ENCODE measurements around the gene RFPL4AL1.
"Not testable (repeated sequence)": the region's sequence is repeated elsewhere in the genome, so short reads cannot be mapped to it uniquely, and the experiment has no call there.

The RFPL4AL1 gene

DNA sequence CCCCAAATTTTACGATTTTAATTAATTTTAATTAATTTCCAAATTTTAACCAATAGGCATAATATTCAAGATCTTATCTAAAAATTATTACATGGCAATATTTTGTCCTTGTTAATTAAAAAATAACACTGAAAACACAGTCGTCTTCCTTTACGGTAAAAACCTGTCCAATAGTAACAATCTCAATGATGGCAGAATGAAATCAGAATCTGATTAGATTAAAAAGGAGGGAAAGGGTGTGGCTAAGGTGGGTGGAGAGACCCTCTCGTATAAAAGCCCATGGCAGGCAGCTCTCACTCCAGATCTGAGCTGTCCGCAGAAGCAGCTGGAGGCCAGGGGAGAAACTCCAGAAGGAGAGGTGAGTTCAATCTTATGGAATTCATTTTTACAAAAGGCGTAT lies at the start of gene RFPL4AL1:
RFPL4AL1 (plus strand) TSS at position 301 of the 400 bp plus-strand sequence. CDS start 2,687 bp downstream, outside the sequence.
- H3K4me2 ChIP-seq (ENCODE audit: low read length); H2AFZ ChIP-seq (ENCODE audit: low read depth, low read length); H3K27me3 ChIP-seq (ENCODE audit: low read depth, low read length); H3K9me3 ChIP-seq (ENCODE audit: insufficient read depth, low read length); H3K36me3 ChIP-seq (replicated peaks; ENCODE audit: low read depth, low read length); H3K79me2 ChIP-seq (ENCODE audit: low read length); H3K27ac ChIP-seq (ENCODE audit: low read length); H3K9ac ChIP-seq (ENCODE audit: low read length); H4K20me1 ChIP-seq (ENCODE audit: insufficient read depth, low read length); H3K4me1 ChIP-seq (ENCODE audit: low read length); H3K4me3 ChIP-seq (ENCODE audit: low read length): not testable (repeated sequence)

DNA sequence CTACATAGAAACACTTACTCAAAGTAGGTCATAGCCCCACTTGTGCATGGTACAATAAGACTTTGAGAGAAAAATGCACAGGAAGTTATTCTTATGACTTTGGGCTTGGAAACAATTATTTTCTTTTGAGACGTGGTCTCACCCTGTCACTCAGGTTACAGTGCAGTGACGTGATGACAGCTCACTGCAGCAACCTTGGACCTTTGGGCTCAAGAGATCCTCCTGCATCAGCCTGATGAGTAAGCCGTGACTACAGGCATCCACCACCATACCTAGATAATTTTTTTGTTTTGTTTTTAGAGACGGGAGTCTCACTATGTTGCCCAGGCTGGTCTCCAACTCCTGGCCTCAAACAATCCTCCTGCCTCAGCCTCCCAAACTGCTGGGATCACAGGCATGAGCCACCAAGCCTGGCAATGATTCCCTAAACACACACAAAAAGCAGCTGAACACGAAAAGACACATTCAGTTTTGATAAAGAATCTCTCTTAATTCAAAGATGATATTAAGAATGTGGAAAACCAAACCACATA lies 48.6 kb upstream of the RFPL4AL1 start:
- no peaks in the 10 kb centered on the region for H3K9me3 ChIP-seq (ENCODE audit: insufficient read depth, low read length)
- H3K27me3 ChIP-seq (ENCODE audit: low read depth, low read length) = peaks cover 11% of the 10 kb centered on the region; the same call in 1 of the 2 replicates
- no peak overlapping the region for H3K9ac ChIP-seq (ENCODE audit: low read length)
- no peaks in the 10 kb centered on the region for H4K20me1 ChIP-seq (ENCODE audit: insufficient read depth, low read length)
- H3K36me3 ChIP-seq (replicated peaks; ENCODE audit: low read depth, low read length) = no peaks in the 10 kb centered on the region
- H3K4me2 ChIP-seq (ENCODE audit: low read length) = no peak overlapping the region
- no peak for TF ChIP-seq EZH2phosphoT487 (IDR thresholded peaks at IDR 0.05; ENCODE audit: low read depth)
- TF ChIP-seq, protein P1, sequence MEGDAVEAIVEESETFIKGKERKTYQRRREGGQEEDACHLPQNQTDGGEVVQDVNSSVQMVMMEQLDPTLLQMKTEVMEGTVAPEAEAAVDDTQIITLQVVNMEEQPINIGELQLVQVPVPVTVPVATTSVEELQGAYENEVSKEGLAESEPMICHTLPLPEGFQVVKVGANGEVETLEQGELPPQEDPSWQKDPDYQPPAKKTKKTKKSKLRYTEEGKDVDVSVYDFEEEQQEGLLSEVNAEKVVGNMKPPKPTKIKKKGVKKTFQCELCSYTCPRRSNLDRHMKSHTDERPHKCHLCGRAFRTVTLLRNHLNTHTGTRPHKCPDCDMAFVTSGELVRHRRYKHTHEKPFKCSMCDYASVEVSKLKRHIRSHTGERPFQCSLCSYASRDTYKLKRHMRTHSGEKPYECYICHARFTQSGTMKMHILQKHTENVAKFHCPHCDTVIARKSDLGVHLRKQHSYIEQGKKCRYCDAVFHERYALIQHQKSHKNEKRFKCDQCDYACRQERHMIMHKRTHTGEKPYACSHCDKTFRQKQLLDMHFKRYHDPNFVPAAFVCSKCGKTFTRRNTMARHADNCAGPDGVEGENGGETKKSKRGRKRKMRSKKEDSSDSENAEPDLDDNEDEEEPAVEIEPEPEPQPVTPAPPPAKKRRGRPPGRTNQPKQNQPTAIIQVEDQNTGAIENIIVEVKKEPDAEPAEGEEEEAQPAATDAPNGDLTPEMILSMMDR (IDR thresholded peaks at IDR 0.05; ENCODE audit: low read depth, low read length) = no peak
- H3K4me3 ChIP-seq (ENCODE audit: low read length) = no peak overlapping the region
- no peaks in the 10 kb centered on the region for H3K79me2 ChIP-seq (ENCODE audit: low read length)
- H3K27ac ChIP-seq (ENCODE audit: low read length) = no peak overlapping the region
- H3K4me1 ChIP-seq (ENCODE audit: low read length) = no peaks in the 10 kb centered on the region
- no peak overlapping the region for H2AFZ ChIP-seq (ENCODE audit: low read depth, low read length)

- Histone ChIP-seq H3K27ac (ENCODE audit: low read length) (no peak overlapping the region), H3K9me3 (ENCODE audit: insufficient read depth, low read length) (no peaks in the 10 kb centered on the region), H2AFZ (ENCODE audit: low read depth, low read length) (no peak overlapping the region), H3K27me3 (ENCODE audit: low read depth, low read length) (peaks cover 11% of the 10 kb centered on the region; the same call in 1 of the 2 replicates), H3K4me3 (ENCODE audit: low read length) (no peak overlapping the region), H3K4me1 (ENCODE audit: low read length) (no peaks in the 10 kb centered on the region), H3K36me3 (replicated peaks; ENCODE audit: low read depth, low read length) (no peaks in the 10 kb centered on the region), H4K20me1 (ENCODE audit: insufficient read depth, low read length) (no peaks in the 10 kb centered on the region), H3K9ac (ENCODE audit: low read length) (no peak overlapping the region), H3K79me2 (ENCODE audit: low read length) (no peaks in the 10 kb centered on the region), H3K4me2 (ENCODE audit: low read length) (no peak overlapping the region)
- TF ChIP-seq, protein P1 (IDR thresholded peaks at IDR 0.05; ENCODE audit: low read depth, low read length) = no peak
- TF ChIP-seq EZH2phosphoT487 (IDR thresholded peaks at IDR 0.05; ENCODE audit: low read depth) = no peak
Measured at GRCh38 chr19:55720801-55721200, 48.1 kb upstream of the RFPL4AL1 start.

- no peak overlapping the region for H3K4me3 ChIP-seq (ENCODE audit: low read length)
- H3K27me3 ChIP-seq (ENCODE audit: low read depth, low read length) = peaks cover 11% of the 10 kb centered on the region; the same call in 1 of the 2 replicates
- H3K9ac ChIP-seq (ENCODE audit: low read length) = no peak overlapping the region
- H3K79me2 ChIP-seq (ENCODE audit: low read length) = no peaks in the 10 kb centered on the region
- TF ChIP-seq, protein P1 (IDR thresholded peaks at IDR 0.05; ENCODE audit: low read depth, low read length) = no peak
- TF ChIP-seq EZH2phosphoT487 (IDR thresholded peaks at IDR 0.05; ENCODE audit: low read depth) = no peak
- H3K4me1 ChIP-seq (ENCODE audit: low read length) = no peaks in the 10 kb centered on the region
- H4K20me1 ChIP-seq (ENCODE audit: insufficient read depth, low read length) = no peaks in the 10 kb centered on the region
- no peaks in the 10 kb centered on the region for H3K36me3 ChIP-seq (replicated peaks; ENCODE audit: low read depth, low read length)
- no peak overlapping the region for H3K27ac ChIP-seq (ENCODE audit: low read length)
- no peaks in the 10 kb centered on the region for H3K9me3 ChIP-seq (ENCODE audit: insufficient read depth, low read length)
- no peak overlapping the region for H2AFZ ChIP-seq (ENCODE audit: low read depth, low read length)
- no peak overlapping the region for H3K4me2 ChIP-seq (ENCODE audit: low read length)
Measured at GRCh38 chr19:55723491-55723890, 45.4 kb upstream of the RFPL4AL1 start.

GRCh38 chr19:55730378-55730777 lies 38.5 kb upstream of the RFPL4AL1 start:
- not testable (repeated sequence) for H3K4me2 ChIP-seq (ENCODE audit: low read length)

More at GRCh38 chr19:55730378-55730777, 38.5 kb upstream of the RFPL4AL1 start:
- H3K79me2 ChIP-seq (ENCODE audit: low read length); H2AFZ ChIP-seq (ENCODE audit: low read depth, low read length); H4K20me1 ChIP-seq (ENCODE audit: insufficient read depth, low read length); H3K9me3 ChIP-seq (ENCODE audit: insufficient read depth, low read length); H3K4me1 ChIP-seq (ENCODE audit: low read length); H3K27me3 ChIP-seq (ENCODE audit: low read depth, low read length); H3K4me3 ChIP-seq (ENCODE audit: low read length); H3K27ac ChIP-seq (ENCODE audit: low read length); H3K9ac ChIP-seq (ENCODE audit: low read length); H3K36me3 ChIP-seq (replicated peaks; ENCODE audit: low read depth, low read length): not testable (repeated sequence)

All from OCI-LY3 (cell line).